ENCODE results near the gene TMEM131.

- TF ChIP-seq ZNF362 (tag by site-specific recombination; IDR thresholded peaks at IDR 0.05) = no peak
- TF ChIP-seq CTCF (tag by site-specific recombination; IDR thresholded peaks at IDR 0.05) = no peak
- no peak for TF ChIP-seq ATF2 (tag by site-specific recombination; IDR thresholded peaks at IDR 0.05; ENCODE audit: low read depth)
- no peak for TF ChIP-seq ZNF26 (tag by site-specific recombination; IDR thresholded peaks at IDR 0.05)
- no peak for TF ChIP-seq ZNF623 (tag by site-specific recombination; IDR thresholded peaks at IDR 0.05)
- TF ChIP-seq KLF9 (tag by site-specific recombination; IDR thresholded peaks at IDR 0.05; ENCODE audit: low read depth) = no peak
- no peak for TF ChIP-seq PRDM10 (tag by site-specific recombination; IDR thresholded peaks at IDR 0.05)
- TF ChIP-seq KLF10 (tag by site-specific recombination; IDR thresholded peaks at IDR 0.05) = no peak
- TF ChIP-seq ZNF138 (tag by site-specific recombination; IDR thresholded peaks at IDR 0.05; ENCODE audit: borderline replicate concordance) = no peak
Measured at GRCh38 chr2:97983134-97983533, 12.6 kb downstream of the TMEM131 start.

All from HEK293 (cell line).